HG02642 (cell line): Measurements from ENCODE around the gene NLRC5.
"Not testable (repeated sequence)": the region's sequence is repeated elsewhere in the genome, so short reads cannot be mapped to it uniquely, and the experiment has no call there.

ENCODE experiments used
- ATAC-seq: cut with Tn5 transposase; IDR thresholded peaks from one replicate; pipeline ENCODE4 v1.9.1; 2021; ENCODE audit warnings: mild to moderate bottlenecking; ENCODE audit not compliant: unreplicated experiment, poor library complexity

NLRC5 gene

GRCh38 chr16:57093666-57094564 lies 104.6 kb downstream of the NLRC5 start:
- ATAC-seq = no peak

GRCh38 chr16:57094911-57095310 lies 105.6 kb downstream of the NLRC5 start:
- no peak for ATAC-seq

- no peak for ATAC-seq
Observed at GRCh38 chr16:57096192-57096591, 106.8 kb downstream of the NLRC5 start.

- ATAC-seq = no peak
Observed at GRCh38 chr16:57096793-57097192, 107.4 kb downstream of the NLRC5 start.

GRCh38 chr16:57098188-57098841 lies 109.0 kb downstream of the NLRC5 start:
- no peak for ATAC-seq

- not testable (repeated sequence) for ATAC-seq
Observed at GRCh38 chr16:57099965-57100364, 110.6 kb downstream of the NLRC5 start.

GRCh38 chr16:57100445-57100844 lies 111.1 kb downstream of the NLRC5 start:
- ATAC-seq = no peak

- ATAC-seq = no peak
Observed at GRCh38 chr16:57102888-57103851, 113.8 kb downstream of the NLRC5 start.

- ATAC-seq = no peak
Observed at GRCh38 chr16:57104706-57105105, 115.3 kb downstream of the NLRC5 start.

- no peak for ATAC-seq
Observed at GRCh38 chr16:57105184-57105583, 115.8 kb downstream of the NLRC5 start.

- ATAC-seq = no peak
Observed at GRCh38 chr16:57106767-57107166, 117.4 kb downstream of the NLRC5 start.

- ATAC-seq = no peak
Observed at GRCh38 chr16:57107321-57107922, 118.1 kb downstream of the NLRC5 start.

- no peak for ATAC-seq
Observed at GRCh38 chr16:57108432-57108831, 119.1 kb downstream of the NLRC5 start.

- not testable (repeated sequence) for ATAC-seq
Observed at GRCh38 chr16:57109259-57110105, 120.1 kb downstream of the NLRC5 start.

- ATAC-seq = no peak
Observed at GRCh38 chr16:57110937-57111336, 121.6 kb downstream of the NLRC5 start.

- ATAC-seq = no peak
Observed at GRCh38 chr16:57111420-57111819, 122.1 kb downstream of the NLRC5 start.

- no peak for ATAC-seq
Observed at GRCh38 chr16:57112403-57113041, 123.2 kb downstream of the NLRC5 start.

- ATAC-seq = no peak
Observed at GRCh38 chr16:57113042-57113453, 123.7 kb downstream of the NLRC5 start.

GRCh38 chr16:57113664-57114063 lies 124.3 kb downstream of the NLRC5 start:
- ATAC-seq = no peak
